CD4-positive, alpha-beta T cell (primary cell): ENCODE results near the gene HEATR3. TPM values are rescaled to one million over a fixed set of nuclear protein-coding genes. Genes with fewer than 3 reads are reported as not detected.

Experiments used
- ATAC-seq: fragments of 200-7000 bp; cut with Tn5 transposase; one replicate; pipeline ENCODE4 v1.10.0; 2022; ENCODE audit warnings: mild to moderate bottlenecking; ENCODE audit not compliant: poor library complexity
- CTCF ChIA-PET: fragments of 350-600 bp; sonication (Branson Sonifier 250); formaldehyde crosslinking; loops from one replicate; lab custom pipeline; 2021; ENCODE audit warnings: antibody characterized with exemption, inconsistent platforms; lab: Charles Lee
- POLR2A ChIA-PET: fragments of 350-600 bp; sonication (Branson Sonifier 250); formaldehyde crosslinking; loops from one replicate; lab custom pipeline; 2021; ENCODE audit warnings: antibody characterized with exemption, inconsistent platforms; lab: Charles Lee
- DNase-seq, 14 experiments: peaks; one replicate each; pipeline ENCODE4 v3.0.0-alpha.2; 2013 to 2020; ENCODE audit warnings: mixed read lengths in 2 of 14
- H3K27ac ChIP-seq, 2 donors: one replicate each; pipeline versions ENCODE4 v1.5.1 to v1.7.0; 2013; ENCODE audit warnings: low read length in 2 of 2, low read depth in 1 of 2, mild to moderate bottlenecking in 1 of 2
- H3K27me3 ChIP-seq, 2 experiments: 1 replicate in 1 of 2; 2 replicates in 1 of 2; pipeline versions ENCODE4 v1.6.1 to v1.7.0; 2013; ENCODE audit warnings: low read length in 2 of 2, control low read depth in 1 of 2, mild to moderate bottlenecking in 1 of 2, moderate library complexity in 1 of 2; ENCODE audit not compliant: insufficient read depth in 2 of 2, control insufficient read depth in 1 of 2
- H3K36me3 ChIP-seq: one replicate; pipeline ENCODE4 v1.6.1; 2013; ENCODE audit warnings: low read length, control low read depth; ENCODE audit not compliant: insufficient read depth
- H3K4me1 ChIP-seq: one replicate; pipeline ENCODE4 v1.6.1; 2013; ENCODE audit warnings: low read length, control low read depth; ENCODE audit not compliant: insufficient read depth
- H3K4me3 ChIP-seq: one replicate; pipeline ENCODE4 v1.5.1; 2013; ENCODE audit warnings: mild to moderate bottlenecking, low read length, moderate library complexity
- H3K9me3 ChIP-seq, 2 experiments: 1 replicate in 1 of 2; 2 replicates in 1 of 2; pipeline versions ENCODE4 v1.6.1 to v1.7.0; 2013; ENCODE audit warnings: low read length in 2 of 2, mild to moderate bottlenecking in 2 of 2, control low read depth in 1 of 2, moderate library complexity in 1 of 2; ENCODE audit not compliant: control insufficient read depth in 1 of 2, insufficient read depth in 1 of 2
- H3K27ac Mint-ChIP-seq: one replicate; pipeline ENCODE4 v1.8.0; 2020; ENCODE audit warnings: mixed read lengths
- H3K27me3 Mint-ChIP-seq: one replicate; pipeline ENCODE4 v1.8.0; 2021; ENCODE audit warnings: mixed read lengths
- H3K36me3 Mint-ChIP-seq: one replicate; pipeline ENCODE4 v1.8.0; 2021; ENCODE audit warnings: low read depth, mixed read lengths
- H3K4me1 Mint-ChIP-seq: one replicate; pipeline ENCODE4 v1.8.0; 2021; ENCODE audit warnings: low read depth, mixed read lengths
- H3K4me3 Mint-ChIP-seq: one replicate; pipeline ENCODE4 v1.8.0; 2020; ENCODE audit warnings: mild to moderate bottlenecking, mixed read lengths
- H3K9me3 Mint-ChIP-seq: one replicate; pipeline ENCODE4 v1.8.0; 2020; ENCODE audit warnings: mixed read lengths
- CTCF ChIP-seq: fragments of 200-600 bp; IDR thresholded peaks from one replicate; pipeline ENCODE4 v1.8.0; 2022; ENCODE audit warnings: antibody characterized with exemption, mild to moderate bottlenecking
- intact Hi-C, 2 experiments: fragments of 100-400 bp; cut with DNase I in 1 of 2; cut with micrococcal nuclease in 1 of 2; formaldehyde crosslinking; loops; one replicate each; pipeline versions ENCODE4 v1.15.1 to v1.9.0; 2023 to 2025; cut with DNase I, micrococcal nuclease
- total RNA-seq, 174 experiments: library from RNA in 2 of 174; stranded (reverse) in 2 of 174; gene quantifications; one replicate each; pipeline ENCODE4 v1.2.3 and lab custom pipeline; 2021 to 2026

The HEATR3 gene
- total RNA-seq, 2 experiments from 2014 or later, result 10.1 to 10.6 TPM

- H3K9me3 ChIP-seq, result no peaks in the 10 kb centered on the region
- TF ChIP-seq CTCF, result no peak
- H3K9me3 Mint-ChIP-seq, result no peaks in the 10 kb centered on the region
- no peaks in the 10 kb centered on the region for H3K4me1 ChIP-seq
- H3K4me3 Mint-ChIP-seq, result no peak overlapping the region
- no peaks in the 10 kb centered on the region for H3K27me3 Mint-ChIP-seq
- no peak for DNase-seq
- intact Hi-C loops, result no loop called here
- ChIA-PET POLR2A (no interaction called here), CTCF (interaction anchor here (1.1 kb wide), 1 partner anchor 63 kb away, joined by 3 read pairs; the partner anchor contains the start of gene CNEP1R1)
- no peaks in the 10 kb centered on the region for H3K27me3 ChIP-seq
- H3K27ac ChIP-seq, result no peak overlapping the region
- H3K27ac Mint-ChIP-seq, result no peak overlapping the region
- no peak overlapping the region for H3K4me3 ChIP-seq
- peaks cover 64% of the 10 kb centered on the region for H3K36me3 ChIP-seq
- H3K4me1 Mint-ChIP-seq, result peaks cover under 1% of the 10 kb centered on the region
- H3K36me3 Mint-ChIP-seq, result peaks cover 76% of the 10 kb centered on the region
- no peak for ATAC-seq
Measured at GRCh38 chr16:50088302-50088701, 22.5 kb downstream of the HEATR3 start.

- ATAC-seq (no peak), DNase-seq (no peak)
- H3K9me3 ChIP-seq, result no peaks in the 10 kb centered on the region
- Mint-ChIP-seq H3K4me3 (no peak overlapping the region), H3K4me1 (peaks cover 5% of the 10 kb centered on the region), H3K27ac (no peak overlapping the region), H3K9me3 (no peaks in the 10 kb centered on the region), H3K36me3 (peaks cover 57% of the 10 kb centered on the region), H3K27me3 (no peaks in the 10 kb centered on the region)
- ChIA-PET CTCF (no interaction called here), POLR2A (no interaction called here)
- intact Hi-C loops, result no loop called here
- no peak overlapping the region for H3K4me3 ChIP-seq
- no peak overlapping the region for H3K27ac ChIP-seq
- peaks cover 3% of the 10 kb centered on the region for H3K4me1 ChIP-seq
- peaks cover 49% of the 10 kb centered on the region for H3K36me3 ChIP-seq
- no peak for TF ChIP-seq CTCF
- no peaks in the 10 kb centered on the region for H3K27me3 ChIP-seq
Measured at GRCh38 chr16:50092891-50093290, 27.1 kb downstream of the HEATR3 start.

- POLR2A ChIA-PET, result no interaction called here
- peaks cover 3% of the 10 kb centered on the region for H3K4me1 ChIP-seq
- no peak for TF ChIP-seq CTCF
- ATAC-seq, result peak; percentile 80
- H3K9me3 ChIP-seq, result no peaks in the 10 kb centered on the region
- peaks cover 42% of the 10 kb centered on the region for H3K36me3 ChIP-seq
- CTCF ChIA-PET, result no interaction called here
- peak in 8 of 14 experiments; percentile 2 to 77 (median 18) for DNase-seq
- H3K27me3 ChIP-seq, result no peaks in the 10 kb centered on the region
- H3K36me3 Mint-ChIP-seq, result peaks cover 47% of the 10 kb centered on the region
- no peak overlapping the region for H3K4me3 Mint-ChIP-seq
- intact Hi-C loops, result no loop called here
- H3K27me3 Mint-ChIP-seq, result no peaks in the 10 kb centered on the region
- no peak overlapping the region for H3K4me3 ChIP-seq
- peaks cover 5% of the 10 kb centered on the region for H3K4me1 Mint-ChIP-seq
- H3K27ac Mint-ChIP-seq, result peak overlapping the region; percentile 59
- no peaks in the 10 kb centered on the region for H3K9me3 Mint-ChIP-seq
- H3K27ac ChIP-seq, result no peak overlapping the region
Measured at GRCh38 chr16:50093607-50094539, 28.1 kb downstream of the HEATR3 start.
